BJ (cell line): Measurements from ENCODE around the gene NDUFS8. TPM values are rescaled to one million over a fixed set of nuclear protein-coding genes. Genes with fewer than 3 reads are reported as not detected.

ENCODE experiments used
- polyA plus RNA-seq: library from polyadenylated mRNA; depleted of rRNA; stranded (reverse); fragments of >200 nt; gene quantifications from 2 replicates; pipeline ENCODE4 v1.2.3, GENCODE V29; 2011; rRNA removed
- small RNA-seq: library from RNA; depleted of rRNA; stranded (forward); fragments of <200 nt; gene quantifications from one replicate; pipeline ENCODE3, GENCODE V24; 2012; ENCODE audit warnings: low replicate concordance, low read depth; ENCODE audit not compliant: insufficient read length

NDUFS8 gene
- polyA plus RNA-seq, 1 experiment, result 101 TPM

Small RNAs within 50 kb of the gene (small RNA-seq; reads per million reads assigned to genes)
- gene MIR6753, result not detected

Other genes starting within 250 kb of the NDUFS8 start
- gene UNC93B1, start 26.6 kb upstream of the NDUFS8 start, polyA plus RNA-seq, result 23.6 and 38.0 TPM in 2 replicates
- gene ALDH3B1, start 20.4 kb upstream of the NDUFS8 start, polyA plus RNA-seq, result 48.4 and 74.2 TPM in 2 replicates
- 56.0 and 111 TPM in 2 replicates for gene TCIRG1, start 8.3 kb downstream of the NDUFS8 start, polyA plus RNA-seq
- 5.9 and 7.0 TPM in 2 replicates for gene CHKA, start 90.7 kb downstream of the NDUFS8 start, polyA plus RNA-seq
- 7.3 and 13.2 TPM in 2 replicates for gene KMT5B, start 182.6 kb downstream of the NDUFS8 start, polyA plus RNA-seq
- gene C11orf24, start 241.3 kb downstream of the NDUFS8 start, polyA plus RNA-seq, result 64.3 and 97.3 TPM in 2 replicates